ENCODE measurements around the gene CLGN.

DNA sequence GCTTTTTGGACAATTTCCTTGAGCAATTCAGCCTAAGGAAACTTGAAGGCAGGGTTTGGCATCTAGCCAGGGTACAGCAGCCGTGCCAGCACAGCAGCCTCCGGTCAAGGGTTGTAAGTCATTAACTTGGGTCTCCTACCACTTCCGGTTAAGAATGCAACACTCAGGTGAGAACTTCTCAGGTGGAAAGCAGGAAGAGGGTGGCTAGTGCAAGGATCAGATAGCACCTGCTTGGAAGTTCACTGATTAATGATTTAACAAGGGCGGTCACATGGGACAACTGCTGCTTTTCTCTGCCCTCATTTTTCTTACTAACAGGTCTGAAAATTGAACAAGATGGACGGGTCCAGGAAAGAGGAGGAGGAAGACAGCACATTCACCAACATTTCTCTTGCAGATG is 84.1 kb downstream of the CLGN start:
- TF ChIP-seq, protein P1, sequence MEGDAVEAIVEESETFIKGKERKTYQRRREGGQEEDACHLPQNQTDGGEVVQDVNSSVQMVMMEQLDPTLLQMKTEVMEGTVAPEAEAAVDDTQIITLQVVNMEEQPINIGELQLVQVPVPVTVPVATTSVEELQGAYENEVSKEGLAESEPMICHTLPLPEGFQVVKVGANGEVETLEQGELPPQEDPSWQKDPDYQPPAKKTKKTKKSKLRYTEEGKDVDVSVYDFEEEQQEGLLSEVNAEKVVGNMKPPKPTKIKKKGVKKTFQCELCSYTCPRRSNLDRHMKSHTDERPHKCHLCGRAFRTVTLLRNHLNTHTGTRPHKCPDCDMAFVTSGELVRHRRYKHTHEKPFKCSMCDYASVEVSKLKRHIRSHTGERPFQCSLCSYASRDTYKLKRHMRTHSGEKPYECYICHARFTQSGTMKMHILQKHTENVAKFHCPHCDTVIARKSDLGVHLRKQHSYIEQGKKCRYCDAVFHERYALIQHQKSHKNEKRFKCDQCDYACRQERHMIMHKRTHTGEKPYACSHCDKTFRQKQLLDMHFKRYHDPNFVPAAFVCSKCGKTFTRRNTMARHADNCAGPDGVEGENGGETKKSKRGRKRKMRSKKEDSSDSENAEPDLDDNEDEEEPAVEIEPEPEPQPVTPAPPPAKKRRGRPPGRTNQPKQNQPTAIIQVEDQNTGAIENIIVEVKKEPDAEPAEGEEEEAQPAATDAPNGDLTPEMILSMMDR (IDR thresholded peaks at IDR 0.05; ENCODE audit: low read depth, low read length, poor library complexity, severe bottlenecking), result no peak
- no peak for TF ChIP-seq EZH2phosphoT487 (IDR thresholded peaks at IDR 0.05; ENCODE audit: borderline replicate concordance, low read length)

Data from DOHH2 (cell line).